PC-9 (cell line): ENCODE measurements around the gene ARHGAP44. TPM values are rescaled to one million over a fixed set of nuclear protein-coding genes. Genes with fewer than 3 reads are reported as not detected.
"Not testable (repeated sequence)": the region's sequence is repeated elsewhere in the genome, so short reads cannot be mapped to it uniquely, and the experiment has no call there.

Experiments
- BruUV-seq: library from RNA; stranded (reverse); fragments of 400-500 nt; replicated peaks from 2 replicates; lab custom pipeline; 2021; lab: Mats Ljungman, UMichigan
- CTCF ChIA-PET: fragments of 300-600 bp; sonication (Branson Sonifier 250); formaldehyde crosslinking; loops from one replicate; lab custom pipeline; 2022; ENCODE audit warnings: antibody characterized with exemption; lab: Charles Lee
- POLR2A ChIA-PET: fragments of 300-600 bp; sonication (Branson Sonifier 250); formaldehyde crosslinking; loops from one replicate; lab custom pipeline; 2022; ENCODE audit warnings: antibody characterized with exemption; ENCODE audit not compliant: unreplicated experiment; lab: Charles Lee
- DNase-seq, 2 experiments: peaks; one replicate each; pipeline versions ENCODE4 v3.0.0 to v3.0.0-alpha.2; 2015 to 2022; ENCODE audit warnings: mixed read lengths in 1 of 2
- H2AFZ ChIP-seq: fragments of 200-600 bp; sonication (generic); 2 replicates; pipeline ENCODE4 v1.8.1; 2017; ENCODE audit warnings: antibody characterized with exemption
- H3F3A ChIP-seq: fragments of 200-600 bp; sonication (generic); 2 replicates; pipeline ENCODE4 v1.8.1; 2017; ENCODE audit warnings: antibody characterized with exemption, mild to moderate bottlenecking, low read depth; ENCODE audit not compliant: insufficient read depth
- H3K27ac ChIP-seq: fragments of 200-600 bp; sonication (generic); 2 replicates; pipeline ENCODE4 v1.6.1; 2016; ENCODE audit warnings: mixed run types
- H3K27me3 ChIP-seq: fragments of 200-600 bp; sonication (generic); 2 replicates; pipeline ENCODE4 v1.6.1; 2016; ENCODE audit warnings: low read depth, mixed run types; ENCODE audit not compliant: insufficient read depth
- H3K36me3 ChIP-seq: fragments of 200-600 bp; sonication (generic); 2 replicates; pipeline ENCODE4 v1.6.1; 2016; ENCODE audit warnings: low read depth, mixed run types
- H3K4me1 ChIP-seq: fragments of 200-600 bp; sonication (generic); replicated peaks from 2 replicates; pipeline ENCODE4 v1.6.1; 2016; ENCODE audit warnings: mixed run types; ENCODE audit not compliant: insufficient read depth
- H3K4me2 ChIP-seq: fragments of 200-600 bp; sonication (generic); 2 replicates; pipeline ENCODE4 v1.6.1; 2017; ENCODE audit warnings: mixed run types
- H3K4me3 ChIP-seq: fragments of 200-600 bp; sonication (generic); 2 replicates; pipeline ENCODE4 v1.6.1; 2016; ENCODE audit warnings: mixed run types
- H3K79me2 ChIP-seq: fragments of 200-600 bp; sonication (generic); 2 replicates; pipeline ENCODE4 v1.6.1; 2017; ENCODE audit warnings: low read depth, mixed run types
- H3K9me2 ChIP-seq: fragments of 200-600 bp; sonication (generic); 2 replicates; pipeline ENCODE4 v1.8.1; 2017; ENCODE audit warnings: mild to moderate bottlenecking; ENCODE audit not compliant: insufficient read depth
- H3K9me3 ChIP-seq: fragments of 200-600 bp; sonication (generic); 2 replicates; pipeline ENCODE4 v1.8.1; 2016; ENCODE audit warnings: low read depth; ENCODE audit not compliant: insufficient read depth
- H4K20me1 ChIP-seq: fragments of 200-600 bp; sonication (generic); 2 replicates; pipeline ENCODE4 v1.8.1; 2017; ENCODE audit not compliant: insufficient read depth
- CTCF ChIP-seq: fragments of 200-600 bp; sonication (generic); conservative IDR thresholded peaks from 2 replicates; pipeline ENCODE4 v1.6.1; 2017; ENCODE audit warnings: mixed run types, antibody characterized with exemption, mild to moderate bottlenecking, moderate library complexity
- EZH2 ChIP-seq: fragments of 200-600 bp; sonication (generic); IDR thresholded peaks from 2 replicates; pipeline ENCODE4 v1.8.0; 2017; ENCODE audit warnings: antibody characterized with exemption, low read depth
- intact Hi-C: fragments of 100-400 bp; cut with micrococcal nuclease; formaldehyde crosslinking; loops from one replicate; pipeline ENCODE4 v1.10.0; 2022; ENCODE audit not compliant: unreplicated experiment
- total RNA-seq: library from RNA; stranded (reverse); gene quantifications from 2 replicates; pipeline ENCODE4 v1.2.3, GENCODE V29; 2021

ARHGAP44 gene
- total RNA-seq, 1 experiment from 2014 or later: not detected

GRCh38 chr17:12877953-12878669 is 88.8 kb downstream of the ARHGAP44 start:
- ChIA-PET POLR2A (no interaction called here), CTCF (no interaction called here)
- no peak overlapping the region for H3K4me3 ChIP-seq
- TF ChIP-seq EZH2 (no peak), CTCF (no peak)
- no peaks in the 10 kb centered on the region for H3K4me1 ChIP-seq
- no peaks in the 10 kb centered on the region for H3K27me3 ChIP-seq
- no peak overlapping the region for H3K27ac ChIP-seq
- H2AFZ ChIP-seq: no peak overlapping the region
- H3K9me3 ChIP-seq: no peaks in the 10 kb centered on the region
- BruUV-seq: no TSS peak
- no peaks in the 10 kb centered on the region for H3F3A ChIP-seq
- H3K36me3 ChIP-seq: no peaks in the 10 kb centered on the region
- no peaks in the 10 kb centered on the region for H3K79me2 ChIP-seq
- no peaks in the 10 kb centered on the region for H4K20me1 ChIP-seq
- H3K9me2 ChIP-seq: no peaks in the 10 kb centered on the region
- no peak for DNase-seq
- H3K4me2 ChIP-seq: no peak overlapping the region
- intact Hi-C loops: no loop called here

- intact Hi-C loops, H3K9me3 ChIP-seq, BruUV-seq, H3K4me3 ChIP-seq, H3K27ac ChIP-seq, CTCF ChIA-PET, H3K36me3 ChIP-seq, H3K79me2 ChIP-seq, H2AFZ ChIP-seq, H3K27me3 ChIP-seq, H3K4me2 ChIP-seq, H3K9me2 ChIP-seq, POLR2A ChIA-PET, H3F3A ChIP-seq, H3K4me1 ChIP-seq, DNase-seq, H4K20me1 ChIP-seq: not testable (repeated sequence)
These were observed 89.8 kb downstream of the ARHGAP44 start for GRCh38 chr17:12879096-12879495.

GRCh38 chr17:12883472-12883871 is 94.2 kb downstream of the ARHGAP44 start:
- CTCF ChIA-PET: no interaction called here
- Histone ChIP-seq H3K9me2 (no peaks in the 10 kb centered on the region), H3F3A (no peaks in the 10 kb centered on the region), H3K79me2 (no peaks in the 10 kb centered on the region), H3K9me3 (no peaks in the 10 kb centered on the region), H4K20me1 (no peaks in the 10 kb centered on the region), H2AFZ (no peak overlapping the region), H3K4me3 (no peak overlapping the region), H3K27me3 (no peaks in the 10 kb centered on the region), H3K4me1 (no peaks in the 10 kb centered on the region), H3K27ac (no peak overlapping the region), H3K4me2 (no peak overlapping the region), H3K36me3 (no peaks in the 10 kb centered on the region)
- BruUV-seq: no TSS peak
- intact Hi-C loops: no loop called here
- no peak for TF ChIP-seq EZH2
- no peak for TF ChIP-seq CTCF
- POLR2A ChIA-PET: no interaction called here
- DNase-seq: no peak

- ChIA-PET CTCF (no interaction called here), POLR2A (no interaction called here)
- no peaks in the 10 kb centered on the region for H3K27me3 ChIP-seq
- no peaks in the 10 kb centered on the region for H4K20me1 ChIP-seq
- no peak for DNase-seq
- H3K9me2 ChIP-seq: no peaks in the 10 kb centered on the region
- H3K36me3 ChIP-seq: no peaks in the 10 kb centered on the region
- intact Hi-C loops: no loop called here
- no peaks in the 10 kb centered on the region for H3K9me3 ChIP-seq
- no peaks in the 10 kb centered on the region for H3K79me2 ChIP-seq
- no peak overlapping the region for H3K4me3 ChIP-seq
- no peak overlapping the region for H2AFZ ChIP-seq
- TF ChIP-seq EZH2 (no peak), CTCF (no peak)
- H3K4me1 ChIP-seq: no peaks in the 10 kb centered on the region
- H3K27ac ChIP-seq: no peak overlapping the region
- BruUV-seq: no TSS peak
- H3F3A ChIP-seq: no peaks in the 10 kb centered on the region
- no peak overlapping the region for H3K4me2 ChIP-seq
These were observed 97.8 kb downstream of the ARHGAP44 start for GRCh38 chr17:12887088-12887487.
